Measurements from ENCODE around the gene SLAMF8. TPM values are rescaled to one million over a fixed set of nuclear protein-coding genes. Genes with fewer than 3 reads are reported as not detected.

The SLAMF8 gene
- total RNA-seq, 1 experiment from 2014 or later = not detected

- H3K27ac ChIP-seq (ENCODE audit: insufficient read length, low read depth, low read length) = no peak overlapping the region
- no peak overlapping the region for H3K56ac ChIP-seq (ENCODE audit: insufficient read length, low read depth, low read length)
- no peaks in the 10 kb centered on the region for H3K9me3 Mint-ChIP-seq
- no peak overlapping the region for H2BK12ac ChIP-seq (ENCODE audit: insufficient read length, low read depth, low read length)
- no peak overlapping the region for H4K91ac ChIP-seq (ENCODE audit: insufficient read length, low read depth, low read length)
- no peaks in the 10 kb centered on the region for H3K9me3 ChIP-seq (ENCODE audit: control insufficient read depth, low read depth, low read length)
- H3K18ac ChIP-seq (ENCODE audit: insufficient read length, low read depth, low read length) = no peak overlapping the region
- no peaks in the 10 kb centered on the region for H4K20me1 ChIP-seq (ENCODE audit: control insufficient read depth, insufficient read depth, insufficient read length)
- no peak overlapping the region for H3K27ac Mint-ChIP-seq
- no peak overlapping the region for H3K4me3 Mint-ChIP-seq
- H4K8ac ChIP-seq (replicated peaks; ENCODE audit: insufficient read length, low read depth, low read length) = no peak overlapping the region
- no peaks in the 10 kb centered on the region for H3K4me1 ChIP-seq (ENCODE audit: insufficient read depth, low read length)
- no peaks in the 10 kb centered on the region for H3K79me1 ChIP-seq (ENCODE audit: insufficient read depth, low read depth, low read length, poor library complexity, severe bottlenecking)
- no peak overlapping the region for H3K4me2 ChIP-seq (ENCODE audit: insufficient read depth, insufficient read length, low read length)
- H3K14ac ChIP-seq (ENCODE audit: insufficient read depth, low read length) = no peak overlapping the region
- no peak overlapping the region for H2BK5ac ChIP-seq (ENCODE audit: insufficient read length, low read length)
- H2BK15ac ChIP-seq (ENCODE audit: low read depth, low read length) = no peak overlapping the region
- no peak overlapping the region for H3K9ac ChIP-seq (ENCODE audit: extremely low read depth, insufficient read length, low read length)
- H3K23me2 ChIP-seq (ENCODE audit: insufficient read length, low read depth, low read length, poor library complexity, severe bottlenecking) = peaks cover 5% of the 10 kb centered on the region
- H3K4me1 Mint-ChIP-seq = peaks cover 6 to 10% of the 10 kb centered on the region in 2 experiments
- H3K36me3 Mint-ChIP-seq (ENCODE audit: insufficient read depth in 1 of 3, low read depth in 3 of 3) = no peaks in the 10 kb centered on the region
- H2AK5ac ChIP-seq (ENCODE audit: insufficient read length, low read length) = no peak overlapping the region
- no peak overlapping the region for H2AFZ ChIP-seq (ENCODE audit: low read length)
- H4K5ac ChIP-seq (ENCODE audit: insufficient read length, low read depth, low read length) = no peak overlapping the region
- H3K79me2 ChIP-seq (ENCODE audit: insufficient read depth, low read length) = no peaks in the 10 kb centered on the region
- no peak overlapping the region for H3K4ac ChIP-seq (ENCODE audit: low read depth, low read length)
- H2BK120ac ChIP-seq (ENCODE audit: low read depth, low read length, poor library complexity, severe bottlenecking) = no peak overlapping the region
- DNase-seq = no peak
- peaks cover under 1% of the 10 kb centered on the region; the same call in 1 of the 2 replicates for H3K27me3 ChIP-seq (ENCODE audit: insufficient read depth, low read length)
- peaks cover 20% of the 10 kb centered on the region for H3K27me3 Mint-ChIP-seq (ENCODE audit: low read depth)
- no CpG with 5 or more reads among the region's 2 CpGs for WGBS (ENCODE audit: extremely low coverage, insufficient read length, low lambda C conversion rate)
- TF ChIP-seq CTCF (conservative IDR thresholded peaks at IDR 0.05) = no peak
- H3K23ac ChIP-seq (ENCODE audit: insufficient read length, low read depth, low read length) = no peak overlapping the region
- H2BK20ac ChIP-seq (ENCODE audit: low read depth, low read length, poor library complexity, severe bottlenecking) = no peak overlapping the region
- H3T11ph ChIP-seq (ENCODE audit: low read length) = no peak overlapping the region
These were observed 23.1 kb downstream of the SLAMF8 start for GRCh38 chr1:159849626-159850366.
